ENCODE results near the gene SPARC.
A peak's percentile ranks its signal among the peaks of the same experiment; 100 is the strongest.

Gene SPARC

DNA sequence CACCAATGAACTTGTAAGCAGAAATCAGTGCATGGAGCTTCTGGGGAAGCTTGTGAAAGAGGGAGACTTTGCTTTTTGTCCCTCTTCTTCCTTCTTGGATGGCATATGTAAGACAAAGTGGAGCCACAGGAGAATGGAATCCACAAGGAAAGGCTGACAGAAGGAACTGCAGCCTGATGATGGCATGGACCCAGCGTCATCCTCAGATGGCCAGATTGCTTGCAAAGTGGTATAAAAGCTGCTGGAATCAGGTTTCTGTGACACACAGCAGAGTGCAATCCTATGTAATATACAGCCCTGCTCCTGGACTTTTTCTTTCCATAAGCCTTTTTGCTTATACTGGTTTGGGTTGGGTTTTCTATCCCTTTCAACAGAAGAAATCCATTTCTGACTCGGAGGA is 31.4 kb upstream of the SPARC start:
- TF ChIP-seq POU6F1 (CRISPR knock-in tag; IDR thresholded peaks at IDR 0.05; ENCODE audit: borderline replicate concordance, low read depth) (no peak), ISL1 (CRISPR knock-in tag; IDR thresholded peaks at IDR 0.05) (no peak), GLIS3 (CRISPR knock-in tag; IDR thresholded peaks at IDR 0.05) (no peak), ZNF565 (CRISPR knock-in tag; conservative IDR thresholded peaks at IDR 0.05; ENCODE audit: low read depth) (no peak), ZNF70 (CRISPR knock-in tag; IDR thresholded peaks at IDR 0.05) (no peak), CSDC2 (CRISPR knock-in tag; IDR thresholded peaks at IDR 0.05) (no peak), SNAI2 (CRISPR knock-in tag; IDR thresholded peaks at IDR 0.05) (no peak), TSHZ2 (CRISPR knock-in tag; IDR thresholded peaks at IDR 0.05) (no peak), RARB (CRISPR knock-in tag; IDR thresholded peaks at IDR 0.05) (no peak), ZC3H10 (CRISPR knock-in tag; IDR thresholded peaks at IDR 0.05) (no peak), ZFP30 (CRISPR knock-in tag; IDR thresholded peaks at IDR 0.05) (no peak)
- TF ChIP-seq, protein P1, sequence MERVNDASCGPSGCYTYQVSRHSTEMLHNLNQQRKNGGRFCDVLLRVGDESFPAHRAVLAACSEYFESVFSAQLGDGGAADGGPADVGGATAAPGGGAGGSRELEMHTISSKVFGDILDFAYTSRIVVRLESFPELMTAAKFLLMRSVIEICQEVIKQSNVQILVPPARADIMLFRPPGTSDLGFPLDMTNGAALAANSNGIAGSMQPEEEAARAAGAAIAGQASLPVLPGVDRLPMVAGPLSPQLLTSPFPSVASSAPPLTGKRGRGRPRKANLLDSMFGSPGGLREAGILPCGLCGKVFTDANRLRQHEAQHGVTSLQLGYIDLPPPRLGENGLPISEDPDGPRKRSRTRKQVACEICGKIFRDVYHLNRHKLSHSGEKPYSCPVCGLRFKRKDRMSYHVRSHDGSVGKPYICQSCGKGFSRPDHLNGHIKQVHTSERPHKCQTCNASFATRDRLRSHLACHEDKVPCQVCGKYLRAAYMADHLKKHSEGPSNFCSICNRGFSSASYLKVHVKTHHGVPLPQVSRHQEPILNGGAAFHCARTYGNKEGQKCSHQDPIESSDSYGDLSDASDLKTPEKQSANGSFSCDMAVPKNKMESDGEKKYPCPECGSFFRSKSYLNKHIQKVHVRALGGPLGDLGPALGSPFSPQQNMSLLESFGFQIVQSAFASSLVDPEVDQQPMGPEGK (CRISPR knock-in tag; IDR thresholded peaks at IDR 0.05; ENCODE audit: borderline replicate concordance), result no peak
- TF ChIP-seq, protein P2, sequence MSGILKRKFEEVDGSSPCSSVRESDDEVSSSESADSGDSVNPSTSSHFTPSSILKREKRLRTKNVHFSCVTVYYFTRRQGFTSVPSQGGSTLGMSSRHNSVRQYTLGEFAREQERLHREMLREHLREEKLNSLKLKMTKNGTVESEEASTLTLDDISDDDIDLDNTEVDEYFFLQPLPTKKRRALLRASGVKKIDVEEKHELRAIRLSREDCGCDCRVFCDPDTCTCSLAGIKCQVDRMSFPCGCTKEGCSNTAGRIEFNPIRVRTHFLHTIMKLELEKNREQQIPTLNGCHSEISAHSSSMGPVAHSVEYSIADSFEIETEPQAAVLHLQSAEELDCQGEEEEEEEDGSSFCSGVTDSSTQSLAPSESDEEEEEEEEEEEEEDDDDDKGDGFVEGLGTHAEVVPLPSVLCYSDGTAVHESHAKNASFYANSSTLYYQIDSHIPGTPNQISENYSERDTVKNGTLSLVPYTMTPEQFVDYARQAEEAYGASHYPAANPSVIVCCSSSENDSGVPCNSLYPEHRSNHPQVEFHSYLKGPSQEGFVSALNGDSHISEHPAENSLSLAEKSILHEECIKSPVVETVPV (CRISPR knock-in tag; IDR thresholded peaks at IDR 0.05), result no peak
- ATAC-seq, result peak; percentile 77

DNA sequence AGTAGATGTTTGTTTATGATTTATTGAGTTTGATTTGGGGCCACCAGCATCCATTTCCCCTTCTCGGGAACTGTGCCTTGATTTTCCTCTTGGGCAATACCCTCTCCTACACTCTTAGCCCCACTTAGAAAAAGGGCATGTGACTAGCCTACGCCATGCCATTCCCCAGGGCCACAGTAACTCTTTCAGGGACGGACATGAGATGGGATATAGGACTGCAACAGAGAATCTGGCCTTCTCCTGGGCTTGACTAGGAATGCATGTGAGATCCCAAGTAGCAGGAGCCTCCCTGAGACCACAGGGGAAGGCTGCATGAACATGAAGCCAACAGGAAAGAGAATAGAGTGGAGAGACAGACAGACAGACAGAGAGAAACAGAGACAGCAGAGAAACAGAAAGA is 30.7 kb upstream of the SPARC start:
- no peak for TF ChIP-seq TCF4 (CRISPR knock-in tag; IDR thresholded peaks at IDR 0.05; ENCODE audit: borderline replicate concordance)
- TF ChIP-seq RARB (CRISPR knock-in tag; IDR thresholded peaks at IDR 0.05), result no peak
- no peak for TF ChIP-seq ZNF70 (CRISPR knock-in tag; IDR thresholded peaks at IDR 0.05)
- TF ChIP-seq ZC3H10 (CRISPR knock-in tag; IDR thresholded peaks at IDR 0.05), result no peak
- TF ChIP-seq ZNF565 (CRISPR knock-in tag; conservative IDR thresholded peaks at IDR 0.05; ENCODE audit: low read depth), result no peak
- no peak for TF ChIP-seq CREB5 (CRISPR knock-in tag; IDR thresholded peaks at IDR 0.05; ENCODE audit: low read depth)
- TF ChIP-seq ZNF8 (CRISPR knock-in tag; IDR thresholded peaks at IDR 0.05), result no peak
- TF ChIP-seq TSHZ2 (CRISPR knock-in tag; IDR thresholded peaks at IDR 0.05), result no peak
- TF ChIP-seq OSR1 (CRISPR knock-in tag; IDR thresholded peaks at IDR 0.05), result no peak
- no peak for TF ChIP-seq ARNTL (CRISPR knock-in tag; IDR thresholded peaks at IDR 0.05; ENCODE audit: borderline replicate concordance, low read depth)
- no peak for TF ChIP-seq ZFP30 (CRISPR knock-in tag; IDR thresholded peaks at IDR 0.05)
- TF ChIP-seq, protein P1 (CRISPR knock-in tag; IDR thresholded peaks at IDR 0.05; ENCODE audit: borderline replicate concordance), result no peak
- no peak for TF ChIP-seq POU6F1 (CRISPR knock-in tag; IDR thresholded peaks at IDR 0.05; ENCODE audit: borderline replicate concordance, low read depth)
- no peak for TF ChIP-seq GLIS3 (CRISPR knock-in tag; IDR thresholded peaks at IDR 0.05)
- no peak for TF ChIP-seq SNAI2 (CRISPR knock-in tag; IDR thresholded peaks at IDR 0.05)
- TF ChIP-seq ZFP3 (CRISPR knock-in tag; IDR thresholded peaks at IDR 0.05), result no peak
- ATAC-seq, result no peak
